ENCODE measurements around the gene HPSE2. TPM values are rescaled to one million over a fixed set of nuclear protein-coding genes. Genes with fewer than 3 reads are reported as not detected.
A peak's percentile ranks its signal among the peaks of the same experiment; 100 is the strongest.

HPSE2 gene
- total RNA-seq, 1 donor from 2014 or later = 3.4 TPM

DNA sequence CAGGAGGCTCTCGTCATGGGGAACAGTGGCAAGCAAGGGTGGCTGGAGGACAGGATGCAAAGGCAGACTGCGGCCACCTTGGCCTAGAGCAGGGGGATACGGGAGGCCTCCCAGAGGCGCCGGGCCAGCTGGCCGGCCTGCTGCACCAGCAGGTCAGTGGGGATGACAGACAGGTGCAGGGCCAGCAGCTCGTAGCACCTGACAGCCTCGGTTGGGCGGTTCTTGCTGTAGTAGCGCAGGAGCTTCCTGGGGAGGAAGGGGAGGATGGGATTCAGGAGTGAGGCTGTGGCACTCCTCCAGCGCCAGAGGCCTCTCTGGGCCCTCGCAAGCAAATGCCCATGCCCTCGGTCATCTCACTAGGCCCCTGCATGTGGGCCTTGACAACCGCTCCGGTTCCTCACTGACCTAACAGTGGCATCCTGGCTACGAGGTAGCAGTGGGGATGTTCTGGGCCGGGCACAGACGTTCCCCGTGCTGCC is 818.1 kb downstream of the HPSE2 start:
- H3K9me3 ChIP-seq = no peaks in the 10 kb centered on the region
- H3K27me3 ChIP-seq = no peaks in the 10 kb centered on the region
- intact Hi-C loops (cut with DNase I) = no loop called here
- H3K4me1 ChIP-seq = peaks cover 18% of the 10 kb centered on the region
- DNase-seq = peak; percentile 61
- TF ChIP-seq, protein P1, sequence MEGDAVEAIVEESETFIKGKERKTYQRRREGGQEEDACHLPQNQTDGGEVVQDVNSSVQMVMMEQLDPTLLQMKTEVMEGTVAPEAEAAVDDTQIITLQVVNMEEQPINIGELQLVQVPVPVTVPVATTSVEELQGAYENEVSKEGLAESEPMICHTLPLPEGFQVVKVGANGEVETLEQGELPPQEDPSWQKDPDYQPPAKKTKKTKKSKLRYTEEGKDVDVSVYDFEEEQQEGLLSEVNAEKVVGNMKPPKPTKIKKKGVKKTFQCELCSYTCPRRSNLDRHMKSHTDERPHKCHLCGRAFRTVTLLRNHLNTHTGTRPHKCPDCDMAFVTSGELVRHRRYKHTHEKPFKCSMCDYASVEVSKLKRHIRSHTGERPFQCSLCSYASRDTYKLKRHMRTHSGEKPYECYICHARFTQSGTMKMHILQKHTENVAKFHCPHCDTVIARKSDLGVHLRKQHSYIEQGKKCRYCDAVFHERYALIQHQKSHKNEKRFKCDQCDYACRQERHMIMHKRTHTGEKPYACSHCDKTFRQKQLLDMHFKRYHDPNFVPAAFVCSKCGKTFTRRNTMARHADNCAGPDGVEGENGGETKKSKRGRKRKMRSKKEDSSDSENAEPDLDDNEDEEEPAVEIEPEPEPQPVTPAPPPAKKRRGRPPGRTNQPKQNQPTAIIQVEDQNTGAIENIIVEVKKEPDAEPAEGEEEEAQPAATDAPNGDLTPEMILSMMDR (IDR thresholded peaks at IDR 0.05) = no peak
- H3K36me3 ChIP-seq = peaks cover 54% of the 10 kb centered on the region
- ATAC-seq = no peak
- H3K4me3 ChIP-seq = no peak overlapping the region
- no peak overlapping the region for H3K27ac ChIP-seq

DNA sequence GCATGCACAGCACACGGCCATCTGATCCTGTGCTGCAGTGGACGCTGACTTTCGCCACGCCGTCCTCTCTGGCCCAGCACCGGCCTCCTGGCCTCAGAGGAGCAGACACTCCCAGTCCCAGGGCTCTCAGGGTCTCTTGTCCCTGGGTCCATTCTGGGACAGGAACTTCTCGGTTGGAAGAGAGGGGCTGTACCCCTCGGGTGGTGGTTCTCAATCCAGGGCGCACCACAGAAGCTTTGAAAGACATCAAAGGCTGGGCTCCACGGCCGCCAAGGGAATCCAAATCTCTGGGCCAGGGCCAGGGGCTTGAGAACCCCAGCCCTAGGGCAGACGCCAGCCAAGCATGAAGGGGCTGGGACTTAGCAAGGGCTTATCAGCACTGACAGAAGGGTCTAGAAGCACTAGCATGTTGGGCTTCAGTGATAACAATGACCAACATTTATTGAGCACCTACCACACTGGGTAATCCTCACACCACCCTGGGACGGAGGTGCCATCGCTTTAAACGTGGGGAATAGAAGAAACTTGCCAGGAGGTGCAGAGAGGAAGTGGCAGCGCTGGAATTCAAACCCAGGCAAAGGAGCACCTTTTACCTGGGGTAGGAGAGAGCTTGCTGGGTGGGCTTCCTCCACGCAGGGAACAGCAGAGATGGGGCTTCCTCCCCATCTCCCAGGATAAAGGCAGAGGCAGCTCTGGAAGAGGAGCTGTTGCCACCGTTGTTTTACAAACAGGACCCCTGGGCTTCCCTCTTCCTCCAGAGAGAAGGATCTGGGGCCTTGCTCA is 818.9 kb downstream of the HPSE2 start:
- no peak for DNase-seq

DNA sequence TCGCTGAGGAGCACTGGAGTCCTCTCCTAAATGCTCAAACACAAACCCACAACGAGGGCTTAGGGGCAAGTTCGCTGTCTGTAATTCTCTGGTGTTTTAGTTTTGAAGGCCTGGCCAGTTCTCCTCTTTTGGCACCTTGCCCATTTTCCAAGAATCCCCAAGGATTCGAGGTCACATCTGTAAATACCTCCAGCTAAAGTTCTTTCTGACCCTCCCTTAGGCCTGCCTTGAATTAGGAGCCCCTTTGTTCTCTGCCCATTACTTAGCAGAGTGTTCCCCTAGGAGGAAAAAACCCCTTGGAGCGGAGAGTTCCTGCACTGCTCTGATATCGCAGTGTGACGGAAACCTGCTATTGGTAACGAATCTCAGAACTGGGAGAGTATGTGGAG is 819.9 kb downstream of the HPSE2 start:
- TF ChIP-seq, protein P1 (IDR thresholded peaks at IDR 0.05) = no peak
- DNase-seq (no peak), ATAC-seq (no peak)
- Histone ChIP-seq H3K36me3 (peaks cover 39% of the 10 kb centered on the region), H3K4me1 (peaks cover 18% of the 10 kb centered on the region), H3K4me3 (no peak overlapping the region), H3K27me3 (no peaks in the 10 kb centered on the region), H3K27ac (peak overlapping the region; percentile 85), H3K9me3 (no peaks in the 10 kb centered on the region)
- intact Hi-C loops (cut with DNase I) = no loop called here

More for the DNA sequence above, 818.9 kb downstream of the HPSE2 start:
- no peak overlapping the region for H3K27ac ChIP-seq
- intact Hi-C loops (cut with DNase I) = no loop called here
- no peak overlapping the region for H3K4me3 ChIP-seq
- H3K27me3 ChIP-seq = no peaks in the 10 kb centered on the region
- ATAC-seq = no peak
- peaks cover 18% of the 10 kb centered on the region for H3K4me1 ChIP-seq
- TF ChIP-seq, protein P1 (IDR thresholded peaks at IDR 0.05) = no peak
- H3K36me3 ChIP-seq = peaks cover 48% of the 10 kb centered on the region
- H3K9me3 ChIP-seq = no peaks in the 10 kb centered on the region

DNA sequence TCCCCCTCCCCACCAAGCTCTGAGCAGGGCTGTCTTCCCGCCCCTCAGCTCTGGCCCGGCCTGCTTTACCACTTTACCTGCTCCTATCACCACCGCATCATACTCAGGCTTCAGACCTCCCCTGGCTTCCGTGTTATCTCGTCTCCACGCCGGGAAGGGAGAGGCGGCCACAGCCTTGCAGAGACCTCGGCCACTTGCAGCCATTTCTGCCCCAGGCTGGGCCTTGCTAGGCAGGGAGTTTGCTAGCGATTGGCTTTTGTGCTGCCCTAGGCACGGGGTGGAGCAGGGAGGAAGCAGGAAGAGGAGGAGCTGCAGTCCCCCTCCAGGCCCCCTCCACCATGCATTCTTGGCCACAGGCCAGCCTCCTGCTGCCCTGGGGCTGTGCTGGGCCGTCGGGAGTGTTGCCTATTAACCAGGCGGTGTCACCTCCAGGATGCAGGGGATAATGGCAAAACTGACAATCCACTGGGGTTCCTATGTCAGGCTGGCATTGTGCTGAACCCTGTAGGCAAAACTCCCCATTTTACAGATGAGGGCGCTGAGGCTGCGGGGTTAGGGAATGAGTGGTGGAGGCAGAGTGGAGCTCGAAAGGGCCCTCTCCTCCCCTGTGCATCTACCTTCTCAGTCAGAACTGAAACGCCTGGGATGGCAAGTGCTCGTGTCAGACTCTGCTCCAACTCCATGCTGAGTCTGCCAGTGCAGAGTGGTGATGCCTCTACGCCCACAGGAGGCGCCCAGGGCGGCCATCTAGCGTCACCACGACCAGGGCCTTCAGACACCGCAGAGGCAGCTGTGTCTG is 820.5 kb downstream of the HPSE2 start, which contains the start of gene PYROXD2:
Gene PYROXD2, minus strand, starts transcription at position 251 of the 799 bp plus-strand sequence. Its CDS starts 47 bp downstream, at position 204.
- DNase-seq (peak; percentile 95), ATAC-seq (peak; percentile 93)
- intact Hi-C loops (cut with DNase I) = no loop called here
- no peaks in the 10 kb centered on the region for H3K27me3 ChIP-seq
- peak within 1 kb of the TSS; percentile 70 for H3K4me3 ChIP-seq
- TF ChIP-seq, protein P1 (IDR thresholded peaks at IDR 0.05) = no peak
- peaks cover 18% of the 10 kb centered on the region for H3K4me1 ChIP-seq
- H3K9me3 ChIP-seq = no peaks in the 10 kb centered on the region
- peak within 1 kb of the TSS; percentile 85 for H3K27ac ChIP-seq
- H3K36me3 ChIP-seq = peaks cover 33% of the 10 kb centered on the region

DNA sequence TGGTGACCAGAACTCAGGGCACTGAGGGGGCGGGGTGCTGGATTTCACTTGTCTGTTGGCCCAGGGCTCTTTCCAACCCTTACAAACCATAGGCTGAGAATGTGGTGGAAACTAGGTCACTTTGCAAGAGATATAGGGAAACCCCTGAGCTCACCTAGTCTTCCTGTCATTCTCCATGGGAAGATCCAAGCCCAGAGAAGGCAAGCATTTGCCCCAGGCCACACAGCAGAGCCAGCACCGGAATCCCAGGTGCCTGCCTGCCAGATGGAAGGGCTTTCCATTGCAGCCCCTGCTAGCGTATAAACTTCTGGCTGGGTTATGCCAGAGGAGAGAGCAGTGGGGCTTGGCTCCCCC is 821.1 kb downstream of the HPSE2 start:
- TF ChIP-seq, protein P1 (IDR thresholded peaks at IDR 0.05) = no peak
- Histone ChIP-seq H3K4me3 (peak overlapping the region; percentile 70), H3K36me3 (peaks cover 27% of the 10 kb centered on the region), H3K9me3 (no peaks in the 10 kb centered on the region), H3K27me3 (no peaks in the 10 kb centered on the region), H3K27ac (peak overlapping the region; percentile 85), H3K4me1 (peaks cover 18% of the 10 kb centered on the region)
- DNase-seq (no peak), ATAC-seq (no peak)
- intact Hi-C loops (cut with DNase I) = no loop called here
